ENCODE measurements around the gene RNU4-1.

Gene RNU4-1

DNA sequence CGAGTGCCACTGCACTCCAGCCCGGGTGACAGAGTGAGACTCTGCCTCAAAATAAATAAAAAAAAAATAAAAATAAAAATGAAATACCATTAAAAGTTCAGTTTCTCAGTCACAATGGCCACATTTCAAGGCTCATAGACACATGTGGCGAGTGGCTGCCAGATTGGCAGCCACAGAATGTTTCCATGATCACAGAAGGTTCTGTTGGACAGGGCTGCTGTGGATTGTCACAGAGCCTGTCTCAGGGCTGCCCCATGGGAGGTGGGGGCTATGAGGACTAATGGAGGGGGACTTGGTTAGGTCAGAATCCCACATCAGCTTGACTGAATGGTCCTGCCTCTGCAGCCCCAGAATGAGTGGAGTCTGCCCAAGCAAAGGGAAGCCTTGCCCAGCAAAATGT, 38.4 kb upstream of the RNU4-1 start:
- H3K4ac ChIP-seq (ENCODE audit: low read depth, low read length), result no peak overlapping the region
- no peak overlapping the region for H2BK5ac ChIP-seq (ENCODE audit: low read depth, low read length, poor library complexity)
- H2BK120ac ChIP-seq (ENCODE audit: insufficient read depth, low read length, poor library complexity), result no peak overlapping the region
- no peak overlapping the region for H3K18ac ChIP-seq (ENCODE audit: low read length)
- H2AK5ac ChIP-seq (ENCODE audit: low read length), result no peak overlapping the region
- H3K9me3 ChIP-seq (ENCODE audit: insufficient read depth, low read depth, low read length), result peaks cover 3% of the 10 kb centered on the region
- H3K14ac ChIP-seq (ENCODE audit: low read length), result no peak overlapping the region
- no peaks in the 10 kb centered on the region for H3K36me3 ChIP-seq (ENCODE audit: control insufficient read depth in 1 of 2, insufficient read depth in 2 of 2, low read length in 2 of 2)
- no peak overlapping the region for H3K9ac ChIP-seq (ENCODE audit: low read length)
- H4K12ac ChIP-seq (ENCODE audit: low read depth, low read length), result no peak overlapping the region
- no CpG with 5 or more reads among the region's 3 CpGs for WGBS (ENCODE audit: extremely low coverage, insufficient coverage, insufficient read length)
- H3K23ac ChIP-seq (ENCODE audit: low read length), result no peak overlapping the region
- H3K27ac ChIP-seq (ENCODE audit: low read depth, low read length), result no peak overlapping the region
- H3K27me3 ChIP-seq (ENCODE audit: insufficient read depth, low read length), result no peaks in the 10 kb centered on the region
- no peaks in the 10 kb centered on the region for H3K4me1 ChIP-seq (ENCODE audit: control insufficient read depth in 1 of 2, insufficient read depth in 2 of 2, low read length in 2 of 2)
- H3K79me2 ChIP-seq (ENCODE audit: control insufficient read depth, insufficient read depth, low read length, poor library complexity), result no peaks in the 10 kb centered on the region
- H3K4me3 ChIP-seq (ENCODE audit: low read depth, low read length), result no peak overlapping the region
- no peak overlapping the region for H2AFZ ChIP-seq (ENCODE audit: insufficient read depth, low read length, poor library complexity)
- H2BK12ac ChIP-seq (ENCODE audit: low read length), result no peak overlapping the region
- no peak for DNase-seq
- H3K4me2 ChIP-seq (ENCODE audit: low read length), result no peak overlapping the region
- no peaks in the 10 kb centered on the region for H3K79me1 ChIP-seq (ENCODE audit: low read length)
- no peak overlapping the region for H4K91ac ChIP-seq (ENCODE audit: low read depth, low read length)
- no peak overlapping the region for H4K8ac ChIP-seq (ENCODE audit: low read depth, low read length)

GRCh38 chr12:120328228-120328627, 35.2 kb upstream of the RNU4-1 start:
- WGBS (ENCODE audit: extremely low coverage, insufficient coverage, insufficient read length), result no CpG with 5 or more reads among the region's 4 CpGs

DNA sequence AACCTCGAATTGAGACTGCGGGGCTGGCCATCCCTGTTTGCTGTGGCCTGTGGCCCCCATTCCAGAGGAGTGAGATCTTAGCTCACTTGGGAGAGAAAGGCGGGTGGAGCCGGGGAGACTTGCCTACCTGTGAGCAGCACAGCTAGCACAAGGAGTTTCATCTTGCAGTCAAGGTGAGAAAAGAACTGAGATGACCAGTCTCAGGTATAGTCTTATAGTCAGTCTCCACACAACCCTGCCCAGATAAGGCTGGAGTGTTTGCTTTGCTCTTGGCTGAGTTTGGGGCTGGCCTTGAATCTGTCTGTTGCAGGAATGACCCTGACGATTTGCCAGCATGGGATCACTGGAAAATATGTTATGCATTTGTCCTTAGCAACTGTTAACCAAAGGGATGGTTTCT, 34.6 kb upstream of the RNU4-1 start, which contains the start of gene PLA2G1B:
Gene PLA2G1B, minus strand, starts transcription at position 187 of the 400 bp plus-strand sequence. Its CDS starts 26 bp downstream, at position 161.
- no peak within 1 kb of the TSS for H4K12ac ChIP-seq (ENCODE audit: low read depth, low read length)
- no peaks in the 10 kb centered on the region for H3K27me3 ChIP-seq (ENCODE audit: insufficient read depth, low read length)
- no peak within 1 kb of the TSS for H2BK12ac ChIP-seq (ENCODE audit: low read length)
- no peak within 1 kb of the TSS for H4K91ac ChIP-seq (ENCODE audit: low read depth, low read length)
- H3K9ac ChIP-seq (ENCODE audit: low read length), result no peak within 1 kb of the TSS
- H3K18ac ChIP-seq (ENCODE audit: low read length), result no peak within 1 kb of the TSS
- no CpG with 5 or more reads among the region's 5 CpGs for WGBS (ENCODE audit: extremely low coverage, insufficient coverage, insufficient read length)
- H3K23ac ChIP-seq (ENCODE audit: low read length), result no peak within 1 kb of the TSS
- no peak within 1 kb of the TSS for H3K14ac ChIP-seq (ENCODE audit: low read length)
- H4K8ac ChIP-seq (ENCODE audit: low read depth, low read length), result no peak within 1 kb of the TSS
- H3K36me3 ChIP-seq (ENCODE audit: control insufficient read depth in 1 of 2, insufficient read depth in 2 of 2, low read length in 2 of 2), result no peaks in the 10 kb centered on the region
- H2AFZ ChIP-seq (ENCODE audit: insufficient read depth, low read length, poor library complexity), result no peak within 1 kb of the TSS
- H3K27ac ChIP-seq (ENCODE audit: low read depth, low read length), result no peak within 1 kb of the TSS
- peaks cover 2% of the 10 kb centered on the region in 2 experiments for H3K4me1 ChIP-seq (ENCODE audit: control insufficient read depth in 1 of 2, insufficient read depth in 2 of 2, low read length in 2 of 2)
- no peak within 1 kb of the TSS for H2BK5ac ChIP-seq (ENCODE audit: low read depth, low read length, poor library complexity)
- no peak within 1 kb of the TSS for H3K4ac ChIP-seq (ENCODE audit: low read depth, low read length)
- no peaks in the 10 kb centered on the region for H3K79me2 ChIP-seq (ENCODE audit: control insufficient read depth, insufficient read depth, low read length, poor library complexity)
- DNase-seq, result peak in 1 of 2 donors; percentile 11
- H3K9me3 ChIP-seq (ENCODE audit: insufficient read depth, low read depth, low read length), result no peaks in the 10 kb centered on the region
- H2AK5ac ChIP-seq (ENCODE audit: low read length), result no peak within 1 kb of the TSS
- H3K4me2 ChIP-seq (ENCODE audit: low read length), result no peak within 1 kb of the TSS
- no peaks in the 10 kb centered on the region for H3K79me1 ChIP-seq (ENCODE audit: low read length)
- H3K4me3 ChIP-seq (ENCODE audit: low read depth, low read length), result no peak within 1 kb of the TSS
- no peak within 1 kb of the TSS for H2BK120ac ChIP-seq (ENCODE audit: insufficient read depth, low read length, poor library complexity)

More at GRCh38 chr12:120328228-120328627, 35.2 kb upstream of the RNU4-1 start:
- Histone ChIP-seq H3K23ac (ENCODE audit: low read length) (no peak overlapping the region), H3K79me1 (ENCODE audit: low read length) (no peaks in the 10 kb centered on the region), H3K4ac (ENCODE audit: low read depth, low read length) (no peak overlapping the region), H3K4me1 (ENCODE audit: control insufficient read depth in 1 of 2, insufficient read depth in 2 of 2, low read length in 2 of 2) (peaks cover 2% of the 10 kb centered on the region in 2 experiments), H3K79me2 (ENCODE audit: control insufficient read depth, insufficient read depth, low read length, poor library complexity) (no peaks in the 10 kb centered on the region), H3K18ac (ENCODE audit: low read length) (no peak overlapping the region), H2AFZ (ENCODE audit: insufficient read depth, low read length, poor library complexity) (no peak overlapping the region), H3K27ac (ENCODE audit: low read depth, low read length) (no peak overlapping the region), H3K14ac (ENCODE audit: low read length) (no peak overlapping the region), H3K36me3 (ENCODE audit: control insufficient read depth in 1 of 2, insufficient read depth in 2 of 2, low read length in 2 of 2) (no peaks in the 10 kb centered on the region), H3K9me3 (ENCODE audit: insufficient read depth, low read depth, low read length) (no peaks in the 10 kb centered on the region), H3K4me2 (ENCODE audit: low read length) (no peak overlapping the region), H2BK120ac (ENCODE audit: insufficient read depth, low read length, poor library complexity) (no peak overlapping the region), H3K4me3 (ENCODE audit: low read depth, low read length) (no peak overlapping the region), H4K8ac (ENCODE audit: low read depth, low read length) (no peak overlapping the region), H2BK12ac (ENCODE audit: low read length) (no peak overlapping the region), H3K27me3 (ENCODE audit: insufficient read depth, low read length) (no peaks in the 10 kb centered on the region), H2AK5ac (ENCODE audit: low read length) (no peak overlapping the region), H3K9ac (ENCODE audit: low read length) (no peak overlapping the region), H4K91ac (ENCODE audit: low read depth, low read length) (no peak overlapping the region), H2BK5ac (ENCODE audit: low read depth, low read length, poor library complexity) (no peak overlapping the region), H4K12ac (ENCODE audit: low read depth, low read length) (no peak overlapping the region)
- no peak for DNase-seq

- Histone ChIP-seq H3K4me1 (ENCODE audit: control insufficient read depth in 1 of 2, insufficient read depth in 2 of 2, low read length in 2 of 2) (peaks cover 2% of the 10 kb centered on the region in 2 experiments), H3K18ac (ENCODE audit: low read length) (no peak overlapping the region), H3K79me1 (ENCODE audit: low read length) (no peaks in the 10 kb centered on the region), H3K9ac (ENCODE audit: low read length) (no peak overlapping the region), H4K91ac (ENCODE audit: low read depth, low read length) (no peak overlapping the region), H3K14ac (ENCODE audit: low read length) (no peak overlapping the region), H4K8ac (ENCODE audit: low read depth, low read length) (no peak overlapping the region), H2AK5ac (ENCODE audit: low read length) (no peak overlapping the region), H3K9me3 (ENCODE audit: insufficient read depth, low read depth, low read length) (no peaks in the 10 kb centered on the region), H2AFZ (ENCODE audit: insufficient read depth, low read length, poor library complexity) (no peak overlapping the region), H3K4ac (ENCODE audit: low read depth, low read length) (no peak overlapping the region), H3K36me3 (ENCODE audit: control insufficient read depth in 1 of 2, insufficient read depth in 2 of 2, low read length in 2 of 2) (no peaks in the 10 kb centered on the region), H3K79me2 (ENCODE audit: control insufficient read depth, insufficient read depth, low read length, poor library complexity) (no peaks in the 10 kb centered on the region), H3K27me3 (ENCODE audit: insufficient read depth, low read length) (no peaks in the 10 kb centered on the region), H4K12ac (ENCODE audit: low read depth, low read length) (no peak overlapping the region), H2BK12ac (ENCODE audit: low read length) (no peak overlapping the region), H3K27ac (ENCODE audit: low read depth, low read length) (no peak overlapping the region), H2BK120ac (ENCODE audit: insufficient read depth, low read length, poor library complexity) (no peak overlapping the region), H3K4me2 (ENCODE audit: low read length) (no peak overlapping the region), H2BK5ac (ENCODE audit: low read depth, low read length, poor library complexity) (no peak overlapping the region), H3K23ac (ENCODE audit: low read length) (no peak overlapping the region), H3K4me3 (ENCODE audit: low read depth, low read length) (no peak overlapping the region)
- WGBS (ENCODE audit: extremely low coverage, insufficient coverage, insufficient read length), result no CpG with 5 or more reads among the region's 9 CpGs
- no peak for DNase-seq
These were observed 31.9 kb upstream of the RNU4-1 start for GRCh38 chr12:120324841-120325417.
